GM12891 (cell line): ENCODE data around the gene ZNF490.

Experiments
- PAX5 ChIP-seq: IDR thresholded peaks from 2 replicates; pipeline ENCODE4 v1.6.1; 2011; ENCODE audit warnings: low read length, moderate library complexity, mild to moderate bottlenecking; ENCODE audit not compliant: insufficient read depth, severe bottlenecking
- POU2F2 ChIP-seq: IDR thresholded peaks from 2 replicates; pipeline ENCODE4 v1.6.1; 2011; ENCODE audit warnings: low read depth, mild to moderate bottlenecking, control low read depth, low read length, moderate library complexity
- SPI1 ChIP-seq: IDR thresholded peaks from 2 replicates; pipeline ENCODE4 v1.6.1; 2011; ENCODE audit warnings: low read depth, low read length, control low read depth

GRCh38 chr19:12617646-12618045 is 7.0 kb upstream of the ZNF490 start:
- TF ChIP-seq POU2F2 (no peak), PAX5 (no peak), SPI1 (no peak)
